Measurements from ENCODE around the gene MBIP.

The MBIP gene

DNA sequence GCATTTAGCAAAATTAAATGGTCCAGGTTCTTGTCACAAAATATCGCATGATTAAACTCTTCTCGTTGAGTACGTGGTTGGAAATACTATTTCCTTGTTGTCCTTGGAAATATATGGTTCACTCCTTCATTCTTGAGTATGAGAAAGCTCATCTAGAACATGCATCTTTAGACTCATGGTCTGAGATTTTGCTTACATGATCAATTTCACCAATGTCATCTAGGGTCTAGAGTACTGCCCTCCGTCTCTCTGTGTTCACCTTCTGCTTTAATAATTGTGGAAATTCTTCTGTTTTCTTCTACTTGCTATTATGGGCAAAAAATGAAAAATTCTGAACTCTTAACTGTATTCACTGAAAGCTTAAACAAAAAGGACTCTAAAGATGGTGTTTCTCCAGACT is 25.9 kb downstream of the MBIP start:
- TF ChIP-seq, protein P1, sequence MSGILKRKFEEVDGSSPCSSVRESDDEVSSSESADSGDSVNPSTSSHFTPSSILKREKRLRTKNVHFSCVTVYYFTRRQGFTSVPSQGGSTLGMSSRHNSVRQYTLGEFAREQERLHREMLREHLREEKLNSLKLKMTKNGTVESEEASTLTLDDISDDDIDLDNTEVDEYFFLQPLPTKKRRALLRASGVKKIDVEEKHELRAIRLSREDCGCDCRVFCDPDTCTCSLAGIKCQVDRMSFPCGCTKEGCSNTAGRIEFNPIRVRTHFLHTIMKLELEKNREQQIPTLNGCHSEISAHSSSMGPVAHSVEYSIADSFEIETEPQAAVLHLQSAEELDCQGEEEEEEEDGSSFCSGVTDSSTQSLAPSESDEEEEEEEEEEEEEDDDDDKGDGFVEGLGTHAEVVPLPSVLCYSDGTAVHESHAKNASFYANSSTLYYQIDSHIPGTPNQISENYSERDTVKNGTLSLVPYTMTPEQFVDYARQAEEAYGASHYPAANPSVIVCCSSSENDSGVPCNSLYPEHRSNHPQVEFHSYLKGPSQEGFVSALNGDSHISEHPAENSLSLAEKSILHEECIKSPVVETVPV (CRISPR knock-in tag; IDR thresholded peaks at IDR 0.05), result no peak
- TF ChIP-seq ZFP30 (CRISPR knock-in tag; IDR thresholded peaks at IDR 0.05), result no peak
- no peak for TF ChIP-seq ZC3H10 (CRISPR knock-in tag; IDR thresholded peaks at IDR 0.05)
- TF ChIP-seq, protein P2, sequence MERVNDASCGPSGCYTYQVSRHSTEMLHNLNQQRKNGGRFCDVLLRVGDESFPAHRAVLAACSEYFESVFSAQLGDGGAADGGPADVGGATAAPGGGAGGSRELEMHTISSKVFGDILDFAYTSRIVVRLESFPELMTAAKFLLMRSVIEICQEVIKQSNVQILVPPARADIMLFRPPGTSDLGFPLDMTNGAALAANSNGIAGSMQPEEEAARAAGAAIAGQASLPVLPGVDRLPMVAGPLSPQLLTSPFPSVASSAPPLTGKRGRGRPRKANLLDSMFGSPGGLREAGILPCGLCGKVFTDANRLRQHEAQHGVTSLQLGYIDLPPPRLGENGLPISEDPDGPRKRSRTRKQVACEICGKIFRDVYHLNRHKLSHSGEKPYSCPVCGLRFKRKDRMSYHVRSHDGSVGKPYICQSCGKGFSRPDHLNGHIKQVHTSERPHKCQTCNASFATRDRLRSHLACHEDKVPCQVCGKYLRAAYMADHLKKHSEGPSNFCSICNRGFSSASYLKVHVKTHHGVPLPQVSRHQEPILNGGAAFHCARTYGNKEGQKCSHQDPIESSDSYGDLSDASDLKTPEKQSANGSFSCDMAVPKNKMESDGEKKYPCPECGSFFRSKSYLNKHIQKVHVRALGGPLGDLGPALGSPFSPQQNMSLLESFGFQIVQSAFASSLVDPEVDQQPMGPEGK (CRISPR knock-in tag; IDR thresholded peaks at IDR 0.05; ENCODE audit: borderline replicate concordance), result no peak
- no peak for TF ChIP-seq TOX (CRISPR knock-in tag; IDR thresholded peaks at IDR 0.05; ENCODE audit: borderline replicate concordance)
- TF ChIP-seq RARB (CRISPR knock-in tag; IDR thresholded peaks at IDR 0.05), result no peak
- no peak for TF ChIP-seq ZFP3 (CRISPR knock-in tag; IDR thresholded peaks at IDR 0.05)
- TF ChIP-seq PPARA (CRISPR knock-in tag; IDR thresholded peaks at IDR 0.05; ENCODE audit: borderline replicate concordance), result no peak
- TF ChIP-seq BACH2 (CRISPR knock-in tag; IDR thresholded peaks at IDR 0.05; ENCODE audit: borderline replicate concordance), result no peak
- no peak for TF ChIP-seq ZNF70 (CRISPR knock-in tag; IDR thresholded peaks at IDR 0.05)
- TF ChIP-seq, protein P3, sequence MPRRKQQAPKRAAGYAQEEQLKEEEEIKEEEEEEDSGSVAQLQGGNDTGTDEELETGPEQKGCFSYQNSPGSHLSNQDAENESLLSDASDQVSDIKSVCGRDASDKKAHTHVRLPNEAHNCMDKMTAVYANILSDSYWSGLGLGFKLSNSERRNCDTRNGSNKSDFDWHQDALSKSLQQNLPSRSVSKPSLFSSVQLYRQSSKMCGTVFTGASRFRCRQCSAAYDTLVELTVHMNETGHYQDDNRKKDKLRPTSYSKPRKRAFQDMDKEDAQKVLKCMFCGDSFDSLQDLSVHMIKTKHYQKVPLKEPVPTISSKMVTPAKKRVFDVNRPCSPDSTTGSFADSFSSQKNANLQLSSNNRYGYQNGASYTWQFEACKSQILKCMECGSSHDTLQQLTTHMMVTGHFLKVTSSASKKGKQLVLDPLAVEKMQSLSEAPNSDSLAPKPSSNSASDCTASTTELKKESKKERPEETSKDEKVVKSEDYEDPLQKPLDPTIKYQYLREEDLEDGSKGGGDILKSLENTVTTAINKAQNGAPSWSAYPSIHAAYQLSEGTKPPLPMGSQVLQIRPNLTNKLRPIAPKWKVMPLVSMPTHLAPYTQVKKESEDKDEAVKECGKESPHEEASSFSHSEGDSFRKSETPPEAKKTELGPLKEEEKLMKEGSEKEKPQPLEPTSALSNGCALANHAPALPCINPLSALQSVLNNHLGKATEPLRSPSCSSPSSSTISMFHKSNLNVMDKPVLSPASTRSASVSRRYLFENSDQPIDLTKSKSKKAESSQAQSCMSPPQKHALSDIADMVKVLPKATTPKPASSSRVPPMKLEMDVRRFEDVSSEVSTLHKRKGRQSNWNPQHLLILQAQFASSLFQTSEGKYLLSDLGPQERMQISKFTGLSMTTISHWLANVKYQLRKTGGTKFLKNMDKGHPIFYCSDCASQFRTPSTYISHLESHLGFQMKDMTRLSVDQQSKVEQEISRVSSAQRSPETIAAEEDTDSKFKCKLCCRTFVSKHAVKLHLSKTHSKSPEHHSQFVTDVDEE (CRISPR knock-in tag; IDR thresholded peaks at IDR 0.05), result no peak
- no peak for TF ChIP-seq ISL1 (CRISPR knock-in tag; IDR thresholded peaks at IDR 0.05)
- no peak for TF ChIP-seq TCF4 (CRISPR knock-in tag; IDR thresholded peaks at IDR 0.05; ENCODE audit: borderline replicate concordance)
- TF ChIP-seq ESRRG (CRISPR knock-in tag; IDR thresholded peaks at IDR 0.05), result no peak
- TF ChIP-seq SNAI2 (CRISPR knock-in tag; IDR thresholded peaks at IDR 0.05), result no peak
- no peak for TF ChIP-seq ZNF565 (CRISPR knock-in tag; conservative IDR thresholded peaks at IDR 0.05; ENCODE audit: low read depth)
- no peak for TF ChIP-seq ZNF8 (CRISPR knock-in tag; IDR thresholded peaks at IDR 0.05)
- TF ChIP-seq GLIS3 (CRISPR knock-in tag; IDR thresholded peaks at IDR 0.05), result no peak
- TF ChIP-seq OSR1 (CRISPR knock-in tag; IDR thresholded peaks at IDR 0.05), result no peak
- no peak for ATAC-seq

DNA sequence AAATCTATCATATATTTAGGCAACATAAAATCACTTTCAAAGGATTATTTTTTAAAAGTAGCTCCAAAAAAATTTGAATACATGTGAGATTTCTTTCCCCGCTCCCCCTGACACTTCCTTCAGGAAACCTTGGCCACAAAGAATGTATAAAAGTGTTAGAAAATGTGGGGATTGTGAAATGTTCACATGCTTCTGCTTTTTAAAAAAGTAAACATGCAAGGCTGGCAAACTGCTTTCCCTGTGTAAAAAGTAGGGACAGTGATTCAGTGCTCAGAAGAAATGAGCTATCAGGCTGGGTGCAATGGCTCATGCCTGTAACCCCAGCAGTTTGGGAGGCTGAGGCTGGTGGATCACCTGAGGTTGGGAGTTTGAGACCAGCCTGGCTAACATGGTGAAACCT is 26.6 kb downstream of the MBIP start:
- ATAC-seq, result no peak
- TF ChIP-seq ZNF565 (CRISPR knock-in tag; conservative IDR thresholded peaks at IDR 0.05; ENCODE audit: low read depth) (no peak), SNAI2 (CRISPR knock-in tag; IDR thresholded peaks at IDR 0.05) (no peak)
- TF ChIP-seq, protein P1 (CRISPR knock-in tag; IDR thresholded peaks at IDR 0.05), result no peak
- TF ChIP-seq, protein P3 (CRISPR knock-in tag; IDR thresholded peaks at IDR 0.05), result no peak

DNA sequence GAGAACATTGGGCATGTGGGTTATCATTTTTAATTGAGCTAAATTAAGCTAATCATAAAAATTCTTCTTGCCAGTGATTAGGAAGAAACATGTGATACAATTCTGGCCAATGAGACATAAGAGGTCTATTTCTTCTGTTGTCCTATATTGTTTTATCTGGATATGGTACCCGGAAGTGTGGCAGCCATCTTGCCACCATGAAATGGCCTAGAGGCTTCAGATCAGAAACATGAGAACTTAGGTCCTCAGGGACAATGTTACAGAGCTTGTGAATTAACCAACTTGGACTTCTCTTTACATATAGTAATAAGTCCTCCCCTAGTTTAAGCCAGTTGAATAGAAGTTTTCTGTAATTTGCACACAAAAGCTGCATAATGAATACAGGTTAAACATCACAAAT is 30.5 kb downstream of the MBIP start:
- ATAC-seq, result no peak
- no peak for TF ChIP-seq ZNF70 (CRISPR knock-in tag; IDR thresholded peaks at IDR 0.05)
- TF ChIP-seq ZFP30 (CRISPR knock-in tag; IDR thresholded peaks at IDR 0.05), result no peak
- TF ChIP-seq, protein P4, sequence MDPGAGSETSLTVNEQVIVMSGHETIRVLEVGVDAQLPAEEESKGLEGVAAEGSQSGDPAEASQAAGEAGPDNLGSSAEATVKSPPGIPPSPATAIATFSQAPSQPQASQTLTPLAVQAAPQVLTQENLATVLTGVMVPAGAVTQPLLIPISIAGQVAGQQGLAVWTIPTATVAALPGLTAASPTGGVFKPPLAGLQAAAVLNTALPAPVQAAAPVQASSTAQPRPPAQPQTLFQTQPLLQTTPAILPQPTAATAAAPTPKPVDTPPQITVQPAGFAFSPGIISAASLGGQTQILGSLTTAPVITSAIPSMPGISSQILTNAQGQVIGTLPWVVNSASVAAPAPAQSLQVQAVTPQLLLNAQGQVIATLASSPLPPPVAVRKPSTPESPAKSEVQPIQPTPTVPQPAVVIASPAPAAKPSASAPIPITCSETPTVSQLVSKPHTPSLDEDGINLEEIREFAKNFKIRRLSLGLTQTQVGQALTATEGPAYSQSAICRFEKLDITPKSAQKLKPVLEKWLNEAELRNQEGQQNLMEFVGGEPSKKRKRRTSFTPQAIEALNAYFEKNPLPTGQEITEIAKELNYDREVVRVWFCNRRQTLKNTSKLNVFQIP (CRISPR knock-in tag; IDR thresholded peaks at IDR 0.05; ENCODE audit: borderline replicate concordance, low read depth), result no peak
- no peak for TF ChIP-seq ZC3H10 (CRISPR knock-in tag; IDR thresholded peaks at IDR 0.05)
- no peak for TF ChIP-seq ESRRG (CRISPR knock-in tag; IDR thresholded peaks at IDR 0.05)
- TF ChIP-seq ZFP3 (CRISPR knock-in tag; IDR thresholded peaks at IDR 0.05), result no peak
- TF ChIP-seq SNAI2 (CRISPR knock-in tag; IDR thresholded peaks at IDR 0.05), result no peak
- no peak for TF ChIP-seq CSDC2 (CRISPR knock-in tag; IDR thresholded peaks at IDR 0.05)
- TF ChIP-seq, protein P3 (CRISPR knock-in tag; IDR thresholded peaks at IDR 0.05), result no peak
- no peak for TF ChIP-seq PPARA (CRISPR knock-in tag; IDR thresholded peaks at IDR 0.05; ENCODE audit: borderline replicate concordance)
- TF ChIP-seq BACH2 (CRISPR knock-in tag; IDR thresholded peaks at IDR 0.05; ENCODE audit: borderline replicate concordance), result no peak
- no peak for TF ChIP-seq RARB (CRISPR knock-in tag; IDR thresholded peaks at IDR 0.05)
- TF ChIP-seq ZNF565 (CRISPR knock-in tag; conservative IDR thresholded peaks at IDR 0.05; ENCODE audit: low read depth), result no peak
